Breast epithelium (tissue), 3 donors: ENCODE measurements around the gene CDH13.

Source experiments
- CTCF ChIP-seq, 3 donors: fragments of 450-650 bp; IDR thresholded peaks; one replicate each; pipeline ENCODE4 v1.5.1; 2016 to 2017; ENCODE audit warnings: antibody characterized with exemption in 3 of 3, mild to moderate bottlenecking in 3 of 3, moderate library complexity in 3 of 3
- POLR2A ChIP-seq: fragments of 450-650 bp; IDR thresholded peaks from one replicate; pipeline ENCODE4 v1.6.1; 2016; ENCODE audit warnings: antibody characterized with exemption, mild to moderate bottlenecking, moderate library complexity
- POLR2AphosphoS5 ChIP-seq, 3 donors: sonication (generic); formaldehyde crosslinking; IDR thresholded peaks; one replicate each; pipeline ENCODE4 v1.6.1; 2017; ENCODE audit warnings: antibody characterized with exemption in 3 of 3

- TF ChIP-seq CTCF (IDR thresholded peaks at IDR 0.05) (no peak), POLR2AphosphoS5 (IDR thresholded peaks at IDR 0.05) (no peak), POLR2A (no peak)
Observed at GRCh38 chr16:83789642-83790401, 1163.1 kb downstream of the CDH13 start.
